ENCODE measurements around the gene TRMT2A.

The TRMT2A gene, protein sequence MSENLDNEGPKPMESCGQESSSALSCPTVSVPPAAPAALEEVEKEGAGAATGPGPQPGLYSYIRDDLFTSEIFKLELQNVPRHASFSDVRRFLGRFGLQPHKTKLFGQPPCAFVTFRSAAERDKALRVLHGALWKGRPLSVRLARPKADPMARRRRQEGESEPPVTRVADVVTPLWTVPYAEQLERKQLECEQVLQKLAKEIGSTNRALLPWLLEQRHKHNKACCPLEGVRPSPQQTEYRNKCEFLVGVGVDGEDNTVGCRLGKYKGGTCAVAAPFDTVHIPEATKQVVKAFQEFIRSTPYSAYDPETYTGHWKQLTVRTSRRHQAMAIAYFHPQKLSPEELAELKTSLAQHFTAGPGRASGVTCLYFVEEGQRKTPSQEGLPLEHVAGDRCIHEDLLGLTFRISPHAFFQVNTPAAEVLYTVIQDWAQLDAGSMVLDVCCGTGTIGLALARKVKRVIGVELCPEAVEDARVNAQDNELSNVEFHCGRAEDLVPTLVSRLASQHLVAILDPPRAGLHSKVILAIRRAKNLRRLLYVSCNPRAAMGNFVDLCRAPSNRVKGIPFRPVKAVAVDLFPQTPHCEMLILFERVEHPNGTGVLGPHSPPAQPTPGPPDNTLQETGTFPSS
- long read RNA-seq, transcript TRMT2A-201 (12 exons, 2,964 nt) = major isoform, 372 of 773 reads
- long read RNA-seq, transcript TRMT2A-204 (12 exons, 2,473 nt) = minor isoform, 8 of 773 reads
- long read RNA-seq, transcript TRMT2A-202 (13 exons, 2,928 nt) = minor isoform, 214 of 773 reads
- long read RNA-seq, partial matches to known transcripts = 37 of 773 reads
- long read RNA-seq, other reads (novel, unspliced or antisense) = 142 of 773 reads

DNA sequence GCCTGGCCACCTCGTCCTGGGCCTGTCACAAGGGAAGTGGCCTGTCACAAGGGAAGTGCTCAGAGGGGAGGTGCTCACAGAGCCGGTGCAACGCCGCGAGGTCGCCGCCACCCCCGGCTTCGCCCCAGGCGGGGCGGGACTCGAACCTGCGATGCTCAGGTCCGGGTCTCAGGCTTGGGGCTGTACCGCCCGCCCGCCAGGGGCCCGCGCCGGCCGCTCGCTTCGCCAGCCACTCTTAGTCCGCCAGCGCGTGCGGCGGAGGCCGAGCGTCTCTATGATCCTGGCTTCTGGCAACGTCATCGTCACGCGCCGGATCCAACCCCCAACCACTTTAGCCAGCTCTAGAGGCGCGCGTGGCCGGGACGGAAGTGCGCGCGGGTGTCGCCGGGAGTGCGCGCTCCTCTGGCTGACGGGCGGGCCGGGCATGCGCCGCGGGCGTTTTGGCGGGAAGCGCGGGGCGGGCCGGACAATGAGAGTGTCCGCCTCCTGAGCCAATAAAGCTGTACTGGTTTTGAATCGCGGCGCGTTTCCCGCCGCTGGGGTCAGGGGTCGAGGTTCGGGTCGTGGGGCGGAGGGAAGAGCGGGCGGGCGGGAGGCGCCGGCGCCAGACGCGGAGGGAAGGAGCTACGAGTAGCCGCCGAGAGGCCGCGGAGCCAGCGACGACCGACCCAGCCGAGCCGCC, at the start of gene TRMT2A:
Gene TRMT2A (minus strand): TSS at position 276 of the 682 bp plus-strand sequence. CDS start 320 bp downstream, outside the sequence.
- TF ChIP-seq POLR2AphosphoS5 (IDR thresholded peaks at IDR 0.05; ENCODE audit: low read depth) (peak; percentile 4), GABPA (IDR thresholded peaks at IDR 0.05; ENCODE audit: low read depth) (peak; percentile 79), SPI1 (IDR thresholded peaks at IDR 0.05; ENCODE audit: borderline replicate concordance, low read depth) (peak; percentile 78; the same call in 1 of the 2 replicates)
- TF ChIP-seq, protein P1, sequence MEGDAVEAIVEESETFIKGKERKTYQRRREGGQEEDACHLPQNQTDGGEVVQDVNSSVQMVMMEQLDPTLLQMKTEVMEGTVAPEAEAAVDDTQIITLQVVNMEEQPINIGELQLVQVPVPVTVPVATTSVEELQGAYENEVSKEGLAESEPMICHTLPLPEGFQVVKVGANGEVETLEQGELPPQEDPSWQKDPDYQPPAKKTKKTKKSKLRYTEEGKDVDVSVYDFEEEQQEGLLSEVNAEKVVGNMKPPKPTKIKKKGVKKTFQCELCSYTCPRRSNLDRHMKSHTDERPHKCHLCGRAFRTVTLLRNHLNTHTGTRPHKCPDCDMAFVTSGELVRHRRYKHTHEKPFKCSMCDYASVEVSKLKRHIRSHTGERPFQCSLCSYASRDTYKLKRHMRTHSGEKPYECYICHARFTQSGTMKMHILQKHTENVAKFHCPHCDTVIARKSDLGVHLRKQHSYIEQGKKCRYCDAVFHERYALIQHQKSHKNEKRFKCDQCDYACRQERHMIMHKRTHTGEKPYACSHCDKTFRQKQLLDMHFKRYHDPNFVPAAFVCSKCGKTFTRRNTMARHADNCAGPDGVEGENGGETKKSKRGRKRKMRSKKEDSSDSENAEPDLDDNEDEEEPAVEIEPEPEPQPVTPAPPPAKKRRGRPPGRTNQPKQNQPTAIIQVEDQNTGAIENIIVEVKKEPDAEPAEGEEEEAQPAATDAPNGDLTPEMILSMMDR (IDR thresholded peaks at IDR 0.05; ENCODE audit: insufficient read depth, low read length) = no peak
- TF ChIP-seq, protein P2, sequence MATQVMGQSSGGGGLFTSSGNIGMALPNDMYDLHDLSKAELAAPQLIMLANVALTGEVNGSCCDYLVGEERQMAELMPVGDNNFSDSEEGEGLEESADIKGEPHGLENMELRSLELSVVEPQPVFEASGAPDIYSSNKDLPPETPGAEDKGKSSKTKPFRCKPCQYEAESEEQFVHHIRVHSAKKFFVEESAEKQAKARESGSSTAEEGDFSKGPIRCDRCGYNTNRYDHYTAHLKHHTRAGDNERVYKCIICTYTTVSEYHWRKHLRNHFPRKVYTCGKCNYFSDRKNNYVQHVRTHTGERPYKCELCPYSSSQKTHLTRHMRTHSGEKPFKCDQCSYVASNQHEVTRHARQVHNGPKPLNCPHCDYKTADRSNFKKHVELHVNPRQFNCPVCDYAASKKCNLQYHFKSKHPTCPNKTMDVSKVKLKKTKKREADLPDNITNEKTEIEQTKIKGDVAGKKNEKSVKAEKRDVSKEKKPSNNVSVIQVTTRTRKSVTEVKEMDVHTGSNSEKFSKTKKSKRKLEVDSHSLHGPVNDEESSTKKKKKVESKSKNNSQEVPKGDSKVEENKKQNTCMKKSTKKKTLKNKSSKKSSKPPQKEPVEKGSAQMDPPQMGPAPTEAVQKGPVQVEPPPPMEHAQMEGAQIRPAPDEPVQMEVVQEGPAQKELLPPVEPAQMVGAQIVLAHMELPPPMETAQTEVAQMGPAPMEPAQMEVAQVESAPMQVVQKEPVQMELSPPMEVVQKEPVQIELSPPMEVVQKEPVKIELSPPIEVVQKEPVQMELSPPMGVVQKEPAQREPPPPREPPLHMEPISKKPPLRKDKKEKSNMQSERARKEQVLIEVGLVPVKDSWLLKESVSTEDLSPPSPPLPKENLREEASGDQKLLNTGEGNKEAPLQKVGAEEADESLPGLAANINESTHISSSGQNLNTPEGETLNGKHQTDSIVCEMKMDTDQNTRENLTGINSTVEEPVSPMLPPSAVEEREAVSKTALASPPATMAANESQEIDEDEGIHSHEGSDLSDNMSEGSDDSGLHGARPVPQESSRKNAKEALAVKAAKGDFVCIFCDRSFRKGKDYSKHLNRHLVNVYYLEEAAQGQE (IDR thresholded peaks at IDR 0.05; ENCODE audit: insufficient replicate concordance, low read depth) = no peak
- Histone ChIP-seq H3K27ac (replicated peaks) (peak within 1 kb of the TSS; percentile 90), H3K27me3 (ENCODE audit: insufficient read depth, poor library complexity, severe bottlenecking) (no peaks in the 10 kb centered on the region), H3K4me3 (replicated peaks; ENCODE audit: insufficient read depth, low read length) (peak within 1 kb of the TSS; percentile 98)
- peak; percentile 96 to 98 for DNase-seq (ENCODE audit: low read depth in 1 of 2, low spot score in 1 of 2)

DNA sequence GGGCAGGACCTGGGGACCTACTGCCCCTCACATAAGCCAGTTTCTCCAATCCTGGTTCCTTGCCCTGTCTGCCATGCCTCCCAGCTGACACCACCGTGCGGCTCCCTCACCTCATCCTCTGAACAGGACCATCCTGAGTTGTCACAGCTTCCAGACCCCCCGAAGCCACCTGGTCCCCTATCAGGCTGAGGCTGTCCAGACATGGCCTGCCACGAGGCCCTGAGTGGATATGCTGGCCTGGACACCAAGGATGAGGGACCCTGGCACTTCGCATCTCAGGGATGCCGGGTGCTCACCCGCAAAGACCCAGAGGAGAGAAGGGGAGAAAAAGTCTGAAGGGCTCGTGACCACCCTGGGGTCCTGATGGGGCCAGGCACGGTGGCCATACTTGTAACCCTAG, 49.7 kb upstream of the TRMT2A start:
- TF ChIP-seq, protein P1 (IDR thresholded peaks at IDR 0.05; ENCODE audit: insufficient read depth, low read length) = no peak
- no peak for TF ChIP-seq POLR2AphosphoS5 (IDR thresholded peaks at IDR 0.05; ENCODE audit: low read depth)
- TF ChIP-seq, protein P2 (IDR thresholded peaks at IDR 0.05; ENCODE audit: insufficient replicate concordance, low read depth) = no peak
- no peak for TF ChIP-seq GABPA (IDR thresholded peaks at IDR 0.05; ENCODE audit: low read depth)
- TF ChIP-seq SPI1 (IDR thresholded peaks at IDR 0.05; ENCODE audit: borderline replicate concordance, low read depth) = no peak
- no peak overlapping the region for H3K27ac ChIP-seq (replicated peaks)
- no peak for DNase-seq (ENCODE audit: low read depth in 1 of 2, low spot score in 1 of 2)
- no peaks in the 10 kb centered on the region for H3K27me3 ChIP-seq (ENCODE audit: insufficient read depth, poor library complexity, severe bottlenecking)
- no peak overlapping the region for H3K4me3 ChIP-seq (replicated peaks; ENCODE audit: insufficient read depth, low read length)

DNA sequence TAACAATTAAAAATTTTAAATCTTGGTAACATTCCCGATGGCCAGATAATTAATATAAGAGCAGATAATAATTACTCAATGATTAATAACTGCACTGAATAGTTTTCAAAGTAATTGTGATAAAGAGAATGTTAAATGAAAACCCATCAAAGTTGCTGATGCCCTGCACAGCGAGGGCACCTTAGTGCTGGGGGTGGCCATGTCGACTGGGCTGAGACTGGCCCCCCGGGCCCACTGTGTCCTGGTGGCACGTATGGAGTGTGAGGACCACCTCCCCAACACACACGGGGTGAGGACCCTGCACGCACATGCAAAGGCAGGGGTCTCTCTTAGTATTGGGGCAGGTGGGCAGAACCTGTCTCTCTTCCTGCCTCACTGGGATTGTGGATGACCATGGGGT, 48.9 kb upstream of the TRMT2A start:
- TF ChIP-seq, protein P1 (IDR thresholded peaks at IDR 0.05; ENCODE audit: insufficient read depth, low read length) = no peak
- TF ChIP-seq, protein P2 (IDR thresholded peaks at IDR 0.05; ENCODE audit: insufficient replicate concordance, low read depth) = no peak
- TF ChIP-seq SPI1 (IDR thresholded peaks at IDR 0.05; ENCODE audit: borderline replicate concordance, low read depth) (no peak), GABPA (IDR thresholded peaks at IDR 0.05; ENCODE audit: low read depth) (no peak), POLR2AphosphoS5 (IDR thresholded peaks at IDR 0.05; ENCODE audit: low read depth) (no peak)

More for the DNA sequence above, 48.9 kb upstream of the TRMT2A start:
- Histone ChIP-seq H3K4me3 (replicated peaks; ENCODE audit: insufficient read depth, low read length) (no peak overlapping the region), H3K27me3 (ENCODE audit: insufficient read depth, poor library complexity, severe bottlenecking) (no peaks in the 10 kb centered on the region), H3K27ac (replicated peaks) (no peak overlapping the region)
- DNase-seq (ENCODE audit: low read depth in 1 of 2, low spot score in 1 of 2) = no peak
